LNCAP (cell line): ENCODE measurements around the gene CBR4.

Experiments used
- CTCF ChIP-seq: fragments of 450-650 bp; IDR thresholded peaks from 2 replicates; pipeline ENCODE4 v1.5.1; 2017; ENCODE audit warnings: mild to moderate bottlenecking

Gene CBR4

GRCh38 chr4:168998596-168998995 lies 11.5 kb downstream of the CBR4 start:
- TF ChIP-seq CTCF: no peak

- TF ChIP-seq CTCF: no peak; the same call in 1 of the 2 replicates
These were observed 14.3 kb downstream of the CBR4 start for GRCh38 chr4:168995537-168996295.

- no peak for TF ChIP-seq CTCF
These were observed 15.1 kb downstream of the CBR4 start for GRCh38 chr4:168994958-168995357.

- TF ChIP-seq CTCF: no peak
These were observed 16.1 kb downstream of the CBR4 start for GRCh38 chr4:168993714-168994510.

GRCh38 chr4:168981942-168982341 lies 28.1 kb downstream of the CBR4 start:
- TF ChIP-seq CTCF: no peak

GRCh38 chr4:168981460-168981859 lies 28.6 kb downstream of the CBR4 start:
- TF ChIP-seq CTCF: no peak

- TF ChIP-seq CTCF: no peak
These were observed 30.7 kb downstream of the CBR4 start for GRCh38 chr4:168979338-168979737.
